Neural progenitor cell (in vitro differentiated cells): ENCODE results near the gene E2F3. TPM values are rescaled to one million over a fixed set of nuclear protein-coding genes. Genes with fewer than 3 reads are reported as not detected.

Experiments
- DNase-seq: peaks from one replicate; pipeline ENCODE4 v3.0.0-alpha.2; 2016; ENCODE audit warnings: low spot score
- H2AFZ ChIP-seq: fragments of 200-600 bp; sonication (generic); replicated peaks from 2 replicates; pipeline ENCODE4 v1.6.1; 2016; ENCODE audit warnings: antibody characterized with exemption
- H3F3A ChIP-seq: fragments of 200-600 bp; sonication (generic); 2 replicates; pipeline ENCODE4 v1.6.1; 2016; ENCODE audit warnings: antibody characterized with exemption, low read depth
- H3K27ac ChIP-seq: fragments of 200-600 bp; sonication (generic); 2 replicates; pipeline ENCODE4 v1.5.1; 2016; ENCODE audit warnings: mild to moderate bottlenecking
- H3K27me3 ChIP-seq: fragments of 200-600 bp; sonication (generic); 2 replicates; pipeline ENCODE4 v1.6.1; 2016; ENCODE audit warnings: mild to moderate bottlenecking, moderate library complexity
- H3K36me3 ChIP-seq: fragments of 200-600 bp; sonication (generic); 2 replicates; pipeline ENCODE4 v1.5.1; 2016
- H3K4me1 ChIP-seq: fragments of 200-600 bp; sonication (generic); 2 replicates; pipeline ENCODE4 v1.6.1; 2016; ENCODE audit warnings: mixed run types
- H3K4me2 ChIP-seq: fragments of 200-600 bp; sonication (generic); 2 replicates; pipeline ENCODE4 v1.6.1; 2016
- H3K4me3 ChIP-seq: fragments of 200-600 bp; sonication (generic); 2 replicates; pipeline ENCODE4 v1.5.1; 2016
- H3K79me2 ChIP-seq: fragments of 200-600 bp; sonication (generic); 2 replicates; pipeline ENCODE4 v1.6.1; 2016; ENCODE audit warnings: low read depth
- H3K9ac ChIP-seq: fragments of 200-600 bp; sonication (generic); 2 replicates; pipeline ENCODE4 v1.6.1; 2016
- H3K9me3 ChIP-seq: fragments of 200-600 bp; sonication (generic); 2 replicates; pipeline ENCODE4 v1.5.1; 2016; ENCODE audit warnings: low read depth
- H4K20me1 ChIP-seq: fragments of 200-600 bp; sonication (generic); 2 replicates; pipeline ENCODE4 v1.6.1; 2016; ENCODE audit warnings: low read depth
- H3K27ac Mint-ChIP-seq: 3 replicates; pipeline ENCODE4 v1.8.0; 2021; ENCODE audit warnings: mixed read lengths
- H3K27me3 Mint-ChIP-seq: 2 replicates; pipeline ENCODE4 v1.8.0; 2022; ENCODE audit warnings: low read depth, mild to moderate bottlenecking, inconsistent platforms, moderate library complexity, mixed read lengths; ENCODE audit not compliant: insufficient read depth
- H3K36me3 Mint-ChIP-seq: 3 replicates; pipeline ENCODE4 v1.8.0; 2021; ENCODE audit warnings: mixed read lengths
- H3K4me1 Mint-ChIP-seq: 3 replicates; pipeline ENCODE4 v1.8.0; 2021; ENCODE audit warnings: mixed read lengths
- H3K4me3 Mint-ChIP-seq: 3 replicates; pipeline ENCODE4 v1.8.0; 2021; ENCODE audit warnings: mild to moderate bottlenecking, moderate library complexity, mixed read lengths
- H3K9me3 Mint-ChIP-seq: 3 replicates; pipeline ENCODE4 v1.8.0; 2020; ENCODE audit warnings: mixed read lengths
- CTCF ChIP-seq: fragments of 200-600 bp; sonication (generic); IDR thresholded peaks from 2 replicates; pipeline ENCODE4 v1.5.1; 2017; ENCODE audit warnings: antibody characterized with exemption, mild to moderate bottlenecking
- EZH2 ChIP-seq: fragments of 200-600 bp; sonication (generic); IDR thresholded peaks from 2 replicates; pipeline ENCODE4 v1.6.1; 2017; ENCODE audit warnings: antibody characterized with exemption, mild to moderate bottlenecking, moderate library complexity
- EZH2phosphoT487 ChIP-seq: fragments of 200-600 bp; sonication (generic); IDR thresholded peaks from 2 replicates; pipeline ENCODE4 v1.6.1; 2017; ENCODE audit warnings: antibody characterized with exemption
- total RNA-seq: library from RNA; depleted of rRNA; stranded (reverse); fragments of >200 nt; gene quantifications from 2 replicates; pipeline ENCODE4 v1.2.3, GENCODE V29; 2015; ENCODE audit warnings: low replicate concordance

The E2F3 gene
- total RNA-seq, 1 donor from 2014 or later: 35.7 TPM

DNA sequence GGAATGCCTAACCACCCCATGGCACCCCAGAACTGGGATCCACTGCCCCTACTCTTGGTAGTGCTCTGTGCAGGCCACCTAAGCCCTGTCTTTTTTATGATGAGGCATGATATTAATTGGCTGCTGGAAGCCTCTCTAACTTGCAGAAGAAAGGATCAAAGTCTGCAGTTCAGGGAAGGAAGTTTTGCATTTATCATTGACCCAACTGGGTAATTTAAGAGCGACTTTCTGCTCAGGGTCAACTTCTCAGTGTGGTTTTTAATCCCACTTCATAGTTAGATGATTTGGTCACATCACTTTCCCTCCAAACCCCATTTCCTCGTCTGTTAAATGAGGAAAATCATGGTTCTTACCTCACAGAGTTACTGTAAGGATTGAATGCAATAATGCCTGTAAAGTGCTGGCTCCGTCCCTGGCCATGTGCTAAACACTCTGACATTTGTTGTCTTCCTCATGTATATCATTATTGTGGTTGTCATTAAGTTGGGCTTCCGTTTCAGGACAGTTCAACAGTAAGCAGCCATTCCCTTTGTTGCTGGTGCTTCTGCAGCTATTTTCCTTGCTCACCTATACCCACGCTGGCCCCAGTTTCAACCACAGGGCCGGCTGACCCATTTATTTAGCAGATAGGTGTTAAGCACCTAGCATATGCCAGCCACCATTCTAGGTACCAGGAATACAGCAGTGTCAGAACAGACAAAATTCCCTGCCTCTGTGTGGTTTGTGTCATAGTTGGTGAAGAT is 14.2 kb downstream of the E2F3 start:
- no peak overlapping the region for H3K4me3 Mint-ChIP-seq
- no peaks in the 10 kb centered on the region for H3K27me3 ChIP-seq
- no peaks in the 10 kb centered on the region for H3K9me3 ChIP-seq
- H3K4me2 ChIP-seq: peak overlapping the region; percentile 28
- H3K27me3 Mint-ChIP-seq: no peaks in the 10 kb centered on the region
- H2AFZ ChIP-seq: no peak overlapping the region
- TF ChIP-seq EZH2 (no peak), EZH2phosphoT487 (no peak), CTCF (no peak)
- DNase-seq: no peak
- H3K9me3 Mint-ChIP-seq: peaks cover 7% of the 10 kb centered on the region
- H3K79me2 ChIP-seq: peaks cover 100% of the 10 kb centered on the region
- no peak overlapping the region for H3K27ac ChIP-seq
- H3K36me3 Mint-ChIP-seq: peaks cover 35% of the 10 kb centered on the region
- H3K4me3 ChIP-seq: no peak overlapping the region
- no peak overlapping the region for H3K9ac ChIP-seq
- H3K27ac Mint-ChIP-seq: no peak overlapping the region
- peaks cover 97% of the 10 kb centered on the region for H4K20me1 ChIP-seq
- H3K4me1 Mint-ChIP-seq: peaks cover 29% of the 10 kb centered on the region
- peaks cover 32% of the 10 kb centered on the region for H3K4me1 ChIP-seq
- no peaks in the 10 kb centered on the region for H3K36me3 ChIP-seq
- peaks cover 11% of the 10 kb centered on the region for H3F3A ChIP-seq

DNA sequence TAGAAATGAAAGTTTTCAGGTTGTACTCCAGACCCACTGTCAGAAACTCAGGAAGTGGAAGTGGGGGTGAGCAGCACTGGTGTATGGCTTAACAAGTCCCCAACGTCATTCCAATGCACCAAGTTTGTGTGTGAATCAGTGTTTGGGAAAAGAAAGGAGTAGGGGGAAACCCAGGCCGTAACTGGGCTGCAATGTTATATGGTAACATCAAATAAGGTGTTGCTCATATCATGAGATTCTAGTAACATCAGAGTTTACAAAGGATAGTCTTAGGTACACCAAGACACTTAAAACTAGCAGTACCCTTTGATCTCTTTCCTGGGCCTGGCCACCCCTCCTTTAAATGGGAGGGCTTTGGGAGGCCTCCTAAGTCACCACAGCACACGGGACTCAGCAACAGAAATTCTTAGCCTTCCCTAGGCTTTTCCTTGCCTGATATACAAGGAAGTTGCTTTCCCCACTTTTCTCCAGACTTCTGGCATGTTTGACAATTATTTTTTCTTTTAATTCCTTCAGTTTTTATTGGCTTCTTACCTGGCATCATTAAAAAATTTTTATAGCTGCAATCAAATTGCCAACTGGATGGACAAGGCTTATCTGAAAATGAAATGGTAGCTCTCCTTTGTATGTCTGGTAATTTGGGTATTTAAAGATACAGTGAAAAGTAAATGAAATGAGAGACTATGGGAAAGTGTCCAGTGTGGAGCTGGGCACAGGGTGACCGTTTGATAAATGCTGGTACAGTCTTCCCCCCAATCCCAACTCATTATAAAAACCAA is 15.1 kb downstream of the E2F3 start:
- H3K4me3 Mint-ChIP-seq: no peak overlapping the region
- Histone ChIP-seq H3K79me2 (peaks cover 100% of the 10 kb centered on the region), H3K27me3 (no peaks in the 10 kb centered on the region), H3K4me1 (peaks cover 32% of the 10 kb centered on the region), H2AFZ (no peak overlapping the region), H3K4me2 (peak overlapping the region; percentile 28), H3K9me3 (no peaks in the 10 kb centered on the region), H3F3A (peaks cover 11% of the 10 kb centered on the region), H3K9ac (no peak overlapping the region), H3K36me3 (no peaks in the 10 kb centered on the region), H4K20me1 (peaks cover 92% of the 10 kb centered on the region), H3K27ac (no peak overlapping the region), H3K4me3 (no peak overlapping the region)
- peak; percentile 18 for DNase-seq
- peaks cover 26% of the 10 kb centered on the region for H3K4me1 Mint-ChIP-seq
- H3K27me3 Mint-ChIP-seq: no peaks in the 10 kb centered on the region
- no peak overlapping the region for H3K27ac Mint-ChIP-seq
- H3K9me3 Mint-ChIP-seq: peaks cover 14% of the 10 kb centered on the region
- TF ChIP-seq EZH2phosphoT487 (no peak), EZH2 (no peak), CTCF (no peak)
- H3K36me3 Mint-ChIP-seq: peaks cover 38% of the 10 kb centered on the region

GRCh38 chr6:20417819-20418218 is 16.1 kb downstream of the E2F3 start:
- Histone ChIP-seq H3K27me3 (no peaks in the 10 kb centered on the region), H3K4me2 (peak overlapping the region; percentile 41), H3K4me3 (no peak overlapping the region), H3K9me3 (no peaks in the 10 kb centered on the region), H3F3A (peaks cover 11% of the 10 kb centered on the region), H2AFZ (no peak overlapping the region), H3K9ac (no peak overlapping the region), H4K20me1 (peaks cover 92% of the 10 kb centered on the region), H3K27ac (no peak overlapping the region), H3K4me1 (peaks cover 32% of the 10 kb centered on the region), H3K79me2 (peaks cover 100% of the 10 kb centered on the region), H3K36me3 (no peaks in the 10 kb centered on the region)
- Mint-ChIP-seq H3K36me3 (peaks cover 39% of the 10 kb centered on the region), H3K4me3 (no peak overlapping the region), H3K9me3 (peaks cover 20% of the 10 kb centered on the region), H3K27ac (peak overlapping the region; percentile 42), H3K27me3 (no peaks in the 10 kb centered on the region), H3K4me1 (peaks cover 26% of the 10 kb centered on the region)
- DNase-seq: peak; percentile 35
- TF ChIP-seq EZH2: no peak
- no peak for TF ChIP-seq CTCF
- no peak for TF ChIP-seq EZH2phosphoT487
